ENCODE measurements around the gene NSD1.

Gene NSD1

GRCh38 chr5:177209610-177210009 is 76.0 kb downstream of the NSD1 start:
- no peaks in the 10 kb centered on the region for H3K27me3 ChIP-seq (ENCODE audit: insufficient read depth, low read depth, severe bottlenecking)

DNA sequence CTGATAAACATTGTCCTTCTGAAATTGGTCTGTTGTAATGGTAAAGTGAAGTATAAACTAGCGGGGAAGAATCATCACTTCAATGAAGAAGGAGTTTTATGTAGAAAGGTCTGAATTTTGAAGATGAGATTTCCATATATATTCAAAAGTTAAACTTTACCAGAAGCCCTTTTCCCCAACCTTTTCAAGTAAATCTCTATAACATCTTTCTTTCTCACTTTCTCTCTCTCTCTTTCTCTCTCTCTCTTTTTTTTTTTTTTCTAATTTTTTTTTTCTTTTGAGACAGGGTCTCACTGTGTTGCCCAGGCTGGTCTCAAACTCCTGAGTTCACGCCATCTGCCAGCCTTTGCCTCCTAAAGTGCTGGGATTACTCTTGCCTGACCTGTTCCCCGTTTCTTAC is 78.7 kb downstream of the NSD1 start:
- peaks cover 9% of the 10 kb centered on the region for H3K36me3 ChIP-seq
- no peak overlapping the region for H3K4me3 ChIP-seq (ENCODE audit: low read depth, low read length)
- H3K27ac ChIP-seq = no peak overlapping the region
- no peak for DNase-seq
- H3K9me3 ChIP-seq (ENCODE audit: severe bottlenecking) = no peaks in the 10 kb centered on the region
- H3K27me3 ChIP-seq (ENCODE audit: insufficient read depth, low read depth, severe bottlenecking) = no peaks in the 10 kb centered on the region
- TF ChIP-seq CTCF (IDR thresholded peaks at IDR 0.05; ENCODE audit: low read depth, low read length) = no peak

More at GRCh38 chr5:177209610-177210009, 76.0 kb downstream of the NSD1 start:
- Histone ChIP-seq H3K9me3 (ENCODE audit: severe bottlenecking) (no peaks in the 10 kb centered on the region), H3K4me3 (ENCODE audit: low read depth, low read length) (no peak overlapping the region), H3K36me3 (peaks cover 12% of the 10 kb centered on the region), H3K27ac (no peak overlapping the region)
- TF ChIP-seq CTCF (IDR thresholded peaks at IDR 0.05; ENCODE audit: low read depth, low read length) = no peak
- no peak for DNase-seq

- TF ChIP-seq CTCF (IDR thresholded peaks at IDR 0.05; ENCODE audit: low read depth, low read length) = no peak
- H3K36me3 ChIP-seq = no peaks in the 10 kb centered on the region
- H3K4me3 ChIP-seq (ENCODE audit: low read depth, low read length) = no peak overlapping the region
- no peak overlapping the region for H3K27ac ChIP-seq
- no peaks in the 10 kb centered on the region for H3K9me3 ChIP-seq (ENCODE audit: severe bottlenecking)
- DNase-seq = no peak
- H3K27me3 ChIP-seq (ENCODE audit: insufficient read depth, low read depth, severe bottlenecking) = no peaks in the 10 kb centered on the region
Observed at GRCh38 chr5:177220576-177220975, 87.0 kb downstream of the NSD1 start.

GRCh38 chr5:177222269-177222668 is 88.7 kb downstream of the NSD1 start:
- no peaks in the 10 kb centered on the region for H3K36me3 ChIP-seq
- H3K27ac ChIP-seq = no peak overlapping the region
- no peaks in the 10 kb centered on the region for H3K9me3 ChIP-seq (ENCODE audit: severe bottlenecking)
- H3K4me3 ChIP-seq (ENCODE audit: low read depth, low read length) = no peak overlapping the region
- TF ChIP-seq CTCF (IDR thresholded peaks at IDR 0.05; ENCODE audit: low read depth, low read length) = no peak
- DNase-seq = no peak
- no peaks in the 10 kb centered on the region for H3K27me3 ChIP-seq (ENCODE audit: insufficient read depth, low read depth, severe bottlenecking)

DNA sequence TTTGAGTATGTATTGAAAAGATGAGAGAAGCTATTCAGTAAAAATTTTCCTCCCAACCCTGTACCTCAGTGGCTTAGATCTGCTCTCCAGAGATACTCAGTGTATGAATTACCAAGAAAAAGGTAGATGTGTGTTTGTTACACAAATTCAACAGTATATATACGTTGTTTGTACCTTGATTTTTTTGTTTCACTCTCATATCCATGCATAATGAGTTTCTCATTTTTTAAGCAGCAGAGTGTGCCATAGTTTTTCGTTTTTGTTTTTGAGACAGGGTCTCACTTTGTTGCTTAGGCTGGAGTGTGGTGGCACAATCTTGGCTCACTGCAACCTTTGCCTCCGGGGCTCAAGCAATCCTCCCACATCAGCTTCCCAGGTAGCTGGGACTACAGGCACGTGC is 92.2 kb downstream of the NSD1 start:
- no peak for DNase-seq
- H3K36me3 ChIP-seq = no peaks in the 10 kb centered on the region
- no peaks in the 10 kb centered on the region for H3K9me3 ChIP-seq (ENCODE audit: severe bottlenecking)
- H3K27me3 ChIP-seq (ENCODE audit: insufficient read depth, low read depth, severe bottlenecking) = no peaks in the 10 kb centered on the region
- no peak for TF ChIP-seq CTCF (IDR thresholded peaks at IDR 0.05; ENCODE audit: low read depth, low read length)
- H3K4me3 ChIP-seq (ENCODE audit: low read depth, low read length) = no peak overlapping the region
- H3K27ac ChIP-seq = no peak overlapping the region

GRCh38 chr5:177226860-177227259 is 93.3 kb downstream of the NSD1 start:
- TF ChIP-seq CTCF (IDR thresholded peaks at IDR 0.05; ENCODE audit: low read depth, low read length) = no peak
- Histone ChIP-seq H3K27ac (no peak overlapping the region), H3K9me3 (ENCODE audit: severe bottlenecking) (no peaks in the 10 kb centered on the region), H3K27me3 (ENCODE audit: insufficient read depth, low read depth, severe bottlenecking) (no peaks in the 10 kb centered on the region), H3K4me3 (ENCODE audit: low read depth, low read length) (no peak overlapping the region), H3K36me3 (no peaks in the 10 kb centered on the region)
- DNase-seq = no peak

All from WERI-Rb-1 (cell line).